ENCODE results near the gene AUNIP. TPM values are rescaled to one million over a fixed set of nuclear protein-coding genes. Genes with fewer than 3 reads are reported as not detected.
"Not testable (repeated sequence)": the region's sequence is repeated elsewhere in the genome, so short reads cannot be mapped to it uniquely, and the experiment has no call there.

The AUNIP gene
- total RNA-seq, 2 experiments from 2014 or later, result 8.8 to 10.3 TPM

DNA sequence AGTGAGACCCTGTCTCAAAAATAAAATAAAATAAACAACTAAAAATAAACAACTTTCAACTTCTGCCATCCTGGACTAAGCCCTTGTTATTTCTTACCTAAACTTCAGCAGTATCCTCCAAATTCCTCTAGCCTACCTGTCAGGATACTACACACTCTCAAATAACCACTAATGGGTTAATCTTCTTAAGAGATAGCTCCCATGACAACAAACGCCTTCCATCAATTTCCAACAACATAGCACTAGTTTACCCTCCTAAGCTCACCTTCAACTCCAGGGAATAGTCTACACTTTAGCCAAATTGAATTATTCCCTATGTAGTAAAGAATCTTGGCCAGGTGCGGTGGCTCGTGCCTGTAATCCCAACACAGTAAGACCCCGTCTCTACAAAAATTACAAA lies 11.3 kb downstream of the AUNIP start:
- TF ChIP-seq, protein P1, sequence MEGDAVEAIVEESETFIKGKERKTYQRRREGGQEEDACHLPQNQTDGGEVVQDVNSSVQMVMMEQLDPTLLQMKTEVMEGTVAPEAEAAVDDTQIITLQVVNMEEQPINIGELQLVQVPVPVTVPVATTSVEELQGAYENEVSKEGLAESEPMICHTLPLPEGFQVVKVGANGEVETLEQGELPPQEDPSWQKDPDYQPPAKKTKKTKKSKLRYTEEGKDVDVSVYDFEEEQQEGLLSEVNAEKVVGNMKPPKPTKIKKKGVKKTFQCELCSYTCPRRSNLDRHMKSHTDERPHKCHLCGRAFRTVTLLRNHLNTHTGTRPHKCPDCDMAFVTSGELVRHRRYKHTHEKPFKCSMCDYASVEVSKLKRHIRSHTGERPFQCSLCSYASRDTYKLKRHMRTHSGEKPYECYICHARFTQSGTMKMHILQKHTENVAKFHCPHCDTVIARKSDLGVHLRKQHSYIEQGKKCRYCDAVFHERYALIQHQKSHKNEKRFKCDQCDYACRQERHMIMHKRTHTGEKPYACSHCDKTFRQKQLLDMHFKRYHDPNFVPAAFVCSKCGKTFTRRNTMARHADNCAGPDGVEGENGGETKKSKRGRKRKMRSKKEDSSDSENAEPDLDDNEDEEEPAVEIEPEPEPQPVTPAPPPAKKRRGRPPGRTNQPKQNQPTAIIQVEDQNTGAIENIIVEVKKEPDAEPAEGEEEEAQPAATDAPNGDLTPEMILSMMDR (IDR thresholded peaks at IDR 0.05), result no peak
- no peak for ATAC-seq
- intact Hi-C loops (cut with micrococcal nuclease), result no loop called here
- Mint-ChIP-seq H3K27me3 (no peaks in the 10 kb centered on the region), H3K27ac (no peak overlapping the region), H3K4me3 (no peak overlapping the region), H3K36me3 (ENCODE audit: low read depth) (peaks cover 2% of the 10 kb centered on the region), H3K9me3 (no peaks in the 10 kb centered on the region), H3K4me1 (ENCODE audit: low read depth) (no peaks in the 10 kb centered on the region)
- no peak for DNase-seq
- POLR2A ChIA-PET, result interaction anchor here (0.6 kb wide), 1 partner anchor 17 kb away, joined by 3 read pairs; no protein-coding TSS in a partner anchor
- CTCF ChIA-PET, result no interaction called here

DNA sequence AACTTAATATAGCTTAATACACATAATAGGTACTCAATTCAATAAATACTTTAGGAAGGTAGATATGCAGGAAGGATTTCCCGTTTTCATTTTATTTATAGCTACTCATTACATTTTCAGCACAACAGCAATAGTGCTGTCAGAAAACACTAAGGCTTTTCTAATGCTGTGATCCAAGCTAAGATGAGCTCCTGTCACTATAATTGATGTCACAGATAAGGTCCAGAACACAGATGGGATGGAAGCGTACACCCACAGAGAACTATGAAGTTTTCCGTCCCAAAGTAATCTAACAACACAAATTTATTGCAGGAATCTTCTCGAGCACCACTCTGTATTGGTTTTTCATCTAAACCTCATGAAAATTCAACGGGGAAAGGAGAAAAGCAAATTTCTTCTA lies 13.6 kb downstream of the AUNIP start:
- TF ChIP-seq, protein P1 (IDR thresholded peaks at IDR 0.05), result no peak
- ChIA-PET CTCF (interaction anchor here (1.9 kb wide), 1 partner anchor 50 kb away, joined by 6 read pairs; no protein-coding TSS in a partner anchor), POLR2A (interaction anchor here (0.7 to 1.1 kb wide), 2 partner anchors 8 to 15 kb away, joined by 3 read pairs; no protein-coding TSS in a partner anchor)
- Mint-ChIP-seq H3K27ac (no peak overlapping the region), H3K36me3 (ENCODE audit: low read depth) (no peaks in the 10 kb centered on the region), H3K27me3 (no peaks in the 10 kb centered on the region), H3K4me3 (no peak overlapping the region), H3K4me1 (ENCODE audit: low read depth) (no peaks in the 10 kb centered on the region), H3K9me3 (no peaks in the 10 kb centered on the region)
- DNase-seq (no peak), ATAC-seq (no peak)
- intact Hi-C loops (cut with micrococcal nuclease), result no loop called here

DNA sequence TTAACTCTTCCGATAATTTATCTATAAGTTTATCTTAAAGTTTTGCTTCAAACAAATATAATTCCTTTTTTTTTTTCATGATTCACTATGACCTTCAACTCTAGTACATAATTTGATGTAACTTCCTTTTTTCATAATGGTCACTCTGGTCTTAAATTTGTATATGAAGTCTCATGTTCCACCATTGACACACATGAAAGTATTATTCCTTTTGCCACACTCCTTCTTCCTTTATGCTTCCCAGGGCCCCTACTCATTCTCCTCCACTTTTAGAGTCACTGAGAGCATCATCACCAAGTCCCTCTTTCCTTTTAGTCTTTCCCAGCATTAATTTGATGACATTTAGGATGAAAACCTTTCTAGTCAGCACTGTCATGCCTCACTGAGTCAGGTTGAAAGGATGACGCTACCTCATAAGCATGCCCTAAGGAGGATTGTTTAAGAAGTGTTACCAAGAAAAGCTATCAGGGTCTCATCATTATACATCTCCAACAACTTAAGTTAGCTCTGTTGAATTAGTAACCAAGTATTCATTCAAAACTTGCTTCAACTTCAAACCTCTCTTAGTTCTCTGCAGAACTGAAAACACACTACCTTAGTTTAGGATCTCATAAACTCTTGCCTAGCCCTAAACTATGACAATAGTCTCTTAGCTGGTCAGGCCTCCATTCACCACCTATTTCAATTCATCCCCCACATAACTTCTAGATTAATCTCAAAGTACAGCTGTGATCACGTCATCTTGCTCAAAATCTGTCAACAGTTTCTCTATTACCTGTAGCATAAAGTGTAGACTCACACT lies 14.5 kb downstream of the AUNIP start:
- Mint-ChIP-seq H3K4me1 (ENCODE audit: low read depth) (no peaks in the 10 kb centered on the region), H3K4me3 (no peak overlapping the region), H3K27me3 (no peaks in the 10 kb centered on the region), H3K36me3 (ENCODE audit: low read depth) (peaks cover 3% of the 10 kb centered on the region), H3K9me3 (peaks cover 5% of the 10 kb centered on the region), H3K27ac (no peak overlapping the region)
- intact Hi-C loops (cut with micrococcal nuclease), result no loop called here
- DNase-seq (no peak), ATAC-seq (no peak)
- POLR2A ChIA-PET, result interaction anchor here (0.7 to 3.4 kb wide), 4 partner anchors 14 to 169 kb away, joined by 3 to 8 read pairs (median 4); no protein-coding TSS in a partner anchor
- CTCF ChIA-PET, result interaction anchor here (0.9 to 1.9 kb wide), 3 partner anchors 23 to 588 kb away, joined by 3 to 6 read pairs (median 3); no protein-coding TSS in a partner anchor
- TF ChIP-seq, protein P1 (IDR thresholded peaks at IDR 0.05), result no peak

DNA sequence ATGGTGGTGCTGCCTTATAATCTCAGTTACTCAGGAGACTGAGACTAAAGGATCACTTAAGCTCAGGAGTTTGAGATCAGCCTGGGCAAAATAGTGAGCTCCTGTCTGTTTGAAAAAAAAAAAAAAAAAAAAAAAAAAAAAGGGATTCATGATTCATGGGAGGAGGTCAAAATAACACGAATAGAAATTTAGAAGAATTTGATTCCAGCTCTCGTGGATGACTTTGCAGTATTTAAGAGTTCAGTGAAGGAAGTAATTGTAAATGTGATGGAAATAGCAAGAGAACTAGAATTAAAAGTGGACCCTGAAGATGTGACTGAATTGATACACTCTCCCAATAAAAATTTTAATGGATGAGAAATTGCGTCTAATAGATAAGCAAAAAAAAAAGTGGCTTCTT lies 15.8 kb downstream of the AUNIP start:
- ATAC-seq (no peak), DNase-seq (no peak)
- Mint-ChIP-seq H3K36me3 (ENCODE audit: low read depth) (peaks cover 5% of the 10 kb centered on the region), H3K4me3 (no peak overlapping the region), H3K27ac (no peak overlapping the region), H3K27me3 (no peaks in the 10 kb centered on the region), H3K4me1 (ENCODE audit: low read depth) (no peaks in the 10 kb centered on the region), H3K9me3 (peaks cover 5% of the 10 kb centered on the region)
- TF ChIP-seq, protein P1 (IDR thresholded peaks at IDR 0.05), result no peak
- ChIA-PET CTCF (interaction anchor here (0.9 kb wide), 1 partner anchor 587 kb away, joined by 3 read pairs; no protein-coding TSS in a partner anchor), POLR2A (interaction anchor here (3.4 kb wide), 1 partner anchor 14 kb away, joined by 8 read pairs; no protein-coding TSS in a partner anchor)
- intact Hi-C loops (cut with micrococcal nuclease), result no loop called here

DNA sequence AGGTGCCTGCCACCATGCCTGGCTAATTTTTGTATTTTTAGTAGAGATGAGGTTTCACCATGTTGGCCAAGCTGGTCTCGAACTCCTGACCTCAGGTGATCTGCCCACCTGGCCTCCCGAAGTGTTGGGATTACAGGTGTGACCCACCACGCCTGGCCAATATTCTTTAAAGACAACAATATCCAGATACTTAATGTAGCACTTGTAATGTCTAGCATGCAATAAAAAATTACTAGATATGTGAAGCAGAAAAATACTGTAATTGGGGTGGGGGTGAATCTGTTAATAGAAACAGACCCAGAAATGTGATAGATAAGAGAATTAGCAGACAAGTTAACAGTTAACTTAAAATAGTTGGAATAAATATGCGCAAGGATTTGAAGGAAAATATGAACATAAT lies 19.4 kb downstream of the AUNIP start:
- H3K36me3 Mint-ChIP-seq (ENCODE audit: low read depth), result peaks cover 16% of the 10 kb centered on the region
- CTCF ChIA-PET; ATAC-seq; H3K9me3 Mint-ChIP-seq; DNase-seq; intact Hi-C loops (cut with micrococcal nuclease); H3K27ac Mint-ChIP-seq; H3K4me3 Mint-ChIP-seq; H3K27me3 Mint-ChIP-seq; H3K4me1 Mint-ChIP-seq (ENCODE audit: low read depth): not testable (repeated sequence)
- POLR2A ChIA-PET, result interaction anchor here (1.1 kb wide), 1 partner anchor 11 kb away, joined by 4 read pairs; no protein-coding TSS in a partner anchor
